Stimulated activated naive CD8-positive, alpha-beta T cell treated with anti-CD3 and anti-CD28 coated beads, Interleukin-15, Interleukin-2, amounts not matched to agents 100 U/mL and 50 U/mL, for 24 hours (primary cell): Measurements from ENCODE around the gene EYS.
"Not testable (repeated sequence)": the region's sequence is repeated elsewhere in the genome, so short reads cannot be mapped to it uniquely, and the experiment has no call there.

Experiments
- ATAC-seq: fragments of 150-1000 bp; cut with Tn5 transposase; one replicate; pipeline ENCODE4 v1.10.0; 2021
- DNase-seq: peaks from one replicate; pipeline ENCODE4 v3.0.0; 2021

Gene EYS

GRCh38 chr6:63792736-63793464, 1914.1 kb downstream of the EYS start:
- ATAC-seq (no peak), DNase-seq (no peak)

DNA sequence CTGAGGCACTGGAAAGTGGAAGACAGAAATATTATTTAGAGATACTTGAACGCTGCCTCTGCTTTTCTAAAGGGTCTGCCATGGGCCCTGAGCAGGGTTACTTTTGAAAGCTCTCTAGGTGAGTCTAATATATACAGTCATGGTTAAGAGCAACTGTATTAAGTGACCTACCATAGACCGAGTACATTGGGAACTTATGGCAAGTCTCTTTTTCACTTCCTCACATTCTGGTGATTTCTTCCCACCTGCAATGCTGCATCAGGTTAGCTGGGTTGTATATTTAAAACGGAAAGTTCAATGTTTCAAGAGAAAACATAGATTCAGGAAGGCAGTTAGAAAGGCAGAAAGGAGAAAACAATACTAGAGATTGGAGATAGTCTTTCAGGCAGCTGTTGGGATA, 1916.7 kb downstream of the EYS start:
- DNase-seq, result no peak
- ATAC-seq, result no peak

- ATAC-seq (no peak), DNase-seq (no peak)
Measured at GRCh38 chr6:63789699-63790098, 1917.3 kb downstream of the EYS start.

DNA sequence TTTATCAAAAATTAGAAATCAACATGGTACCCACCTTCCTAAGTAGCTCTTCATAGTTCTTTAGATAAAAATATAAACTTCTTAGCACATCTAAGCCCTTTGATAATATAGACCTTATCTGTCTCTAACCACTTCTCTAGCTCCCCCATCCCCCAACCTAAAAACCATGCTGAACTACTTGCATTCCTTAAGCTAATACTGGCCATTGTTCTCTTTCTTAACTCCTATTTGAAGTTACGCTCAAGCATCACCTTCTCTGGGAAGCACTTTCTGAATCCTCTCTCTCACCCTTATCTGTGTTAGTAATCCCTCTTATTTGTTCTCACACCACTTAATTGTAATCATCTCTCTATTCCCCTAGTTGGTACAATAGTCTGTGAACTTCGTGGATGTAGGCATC, 1918.5 kb downstream of the EYS start:
- ATAC-seq (no peak), DNase-seq (no peak)

DNA sequence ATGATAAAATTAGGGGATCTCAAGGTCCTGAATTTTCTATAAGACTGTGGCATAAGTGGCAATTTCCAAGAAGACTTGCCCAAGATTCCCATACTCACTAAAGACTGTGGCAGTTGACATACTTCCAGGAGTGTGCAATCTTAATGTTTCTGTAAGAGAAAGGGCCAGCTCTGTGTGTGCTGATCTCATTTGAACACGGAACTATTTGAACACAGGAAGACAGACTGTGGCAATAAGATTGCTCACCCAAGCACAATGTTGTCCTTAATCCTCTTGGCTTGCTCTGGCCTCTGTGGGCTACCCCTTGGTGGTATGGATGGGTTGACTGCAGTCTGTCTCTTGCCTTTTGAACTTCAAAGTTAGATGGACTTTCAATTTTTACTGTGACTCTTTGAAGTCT, 1920.0 kb downstream of the EYS start:
- ATAC-seq, result no peak

GRCh38 chr6:63785006-63785405, 1922.0 kb downstream of the EYS start:
- DNase-seq (no peak), ATAC-seq (no peak)

More for the DNA sequence above, 1920.0 kb downstream of the EYS start:
- DNase-seq, result no peak

- no peak for ATAC-seq
- no peak for DNase-seq
Measured at GRCh38 chr6:63783096-63783495, 1923.9 kb downstream of the EYS start.

GRCh38 chr6:63774961-63775360, 1932.1 kb downstream of the EYS start:
- DNase-seq (no peak), ATAC-seq (no peak)

DNA sequence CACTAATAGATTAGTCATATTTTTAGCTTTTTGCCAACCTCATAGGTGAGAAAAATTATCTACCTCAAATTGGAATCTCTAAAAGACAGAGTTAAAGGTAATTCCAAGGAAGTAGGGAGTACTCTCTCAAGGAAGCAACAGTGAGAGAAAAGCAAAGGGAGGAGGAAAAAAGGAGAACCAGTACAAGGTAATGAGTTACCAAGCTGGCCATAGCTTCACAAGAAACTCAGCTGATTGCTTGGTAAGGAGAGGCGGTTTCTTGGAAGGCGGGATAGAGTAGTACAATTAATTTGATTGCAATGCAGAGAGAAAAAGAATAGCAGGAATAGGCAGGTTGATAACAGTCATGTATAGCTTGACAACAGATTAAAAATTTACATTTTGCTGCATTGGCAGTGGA, 1933.8 kb downstream of the EYS start:
- DNase-seq (no peak), ATAC-seq (no peak)

- no peak for ATAC-seq
- DNase-seq, result no peak
Measured at GRCh38 chr6:63765828-63766227, 1941.2 kb downstream of the EYS start.

DNA sequence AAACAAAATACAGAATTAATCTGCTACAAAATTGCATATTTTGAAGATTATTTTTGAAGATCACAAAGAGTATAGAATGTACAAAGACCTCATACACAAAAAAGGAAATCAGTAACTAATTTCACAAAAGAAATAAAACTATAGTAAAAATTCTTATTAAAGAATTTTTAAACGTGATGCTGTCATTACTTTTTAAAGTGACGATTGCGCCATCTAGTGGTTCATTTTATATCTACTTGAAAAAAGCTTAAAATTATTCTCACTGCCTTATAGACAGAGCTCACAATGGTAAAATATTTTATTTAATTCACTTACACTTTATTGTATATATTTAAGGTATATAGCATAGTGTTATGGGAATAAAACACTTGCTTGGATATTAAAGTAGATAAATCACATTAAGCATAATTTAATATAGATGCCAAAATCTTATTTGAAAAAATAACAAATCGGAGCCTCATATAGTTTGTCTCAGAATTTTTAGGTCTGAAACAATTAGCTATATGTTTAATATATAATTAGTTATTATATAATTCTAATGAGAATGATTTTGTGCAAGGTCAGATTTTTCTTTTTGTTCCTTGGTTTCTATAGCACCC, 1942.6 kb downstream of the EYS start:
- DNase-seq, result no peak

DNA sequence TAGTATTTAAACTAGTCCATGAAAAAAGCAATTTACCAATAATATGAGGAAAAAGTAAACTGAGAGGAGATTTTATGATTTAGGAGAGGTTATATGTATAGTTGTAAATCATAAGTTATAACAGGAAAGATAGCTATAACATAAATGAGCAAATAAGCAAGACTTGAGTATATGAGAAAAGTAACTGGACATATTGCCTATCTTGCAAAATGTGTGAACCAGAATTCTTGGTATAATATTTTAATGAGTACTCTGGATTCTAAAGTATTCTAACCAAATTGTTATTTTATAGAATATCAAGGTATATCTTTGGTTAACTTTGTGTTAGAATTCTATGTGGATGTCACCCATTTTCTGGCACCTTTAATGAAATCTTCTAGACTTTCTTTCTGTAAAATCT, 1946.8 kb downstream of the EYS start:
- no peak for DNase-seq

More for the DNA sequence above, 1942.6 kb downstream of the EYS start:
- ATAC-seq, result no peak

DNA sequence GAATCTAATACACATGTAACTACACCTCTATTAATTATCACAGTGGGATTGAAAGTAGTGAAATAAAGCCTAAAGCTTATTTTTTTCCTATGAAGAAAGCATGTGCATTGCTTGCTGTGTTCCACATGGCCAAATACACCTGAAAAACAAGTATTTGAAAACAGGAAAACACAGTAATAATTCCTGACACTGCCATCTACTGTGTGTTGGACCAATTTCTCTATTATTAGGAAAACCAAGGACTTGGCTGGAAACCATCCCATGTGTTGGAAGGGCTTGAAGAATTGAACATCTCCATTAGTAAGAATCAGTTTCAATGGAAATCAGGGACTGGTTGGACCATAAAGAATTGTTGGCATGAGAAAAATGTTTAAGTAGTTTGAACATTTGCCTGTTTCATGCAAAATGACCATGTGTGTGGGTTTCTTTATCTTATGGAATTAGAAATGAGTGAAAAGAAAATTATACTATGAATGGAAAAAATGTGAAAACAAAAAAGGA, 1947.4 kb downstream of the EYS start:
- no peak for DNase-seq
- ATAC-seq, result no peak

More for the DNA sequence above, 1946.8 kb downstream of the EYS start:
- no peak for ATAC-seq

DNA sequence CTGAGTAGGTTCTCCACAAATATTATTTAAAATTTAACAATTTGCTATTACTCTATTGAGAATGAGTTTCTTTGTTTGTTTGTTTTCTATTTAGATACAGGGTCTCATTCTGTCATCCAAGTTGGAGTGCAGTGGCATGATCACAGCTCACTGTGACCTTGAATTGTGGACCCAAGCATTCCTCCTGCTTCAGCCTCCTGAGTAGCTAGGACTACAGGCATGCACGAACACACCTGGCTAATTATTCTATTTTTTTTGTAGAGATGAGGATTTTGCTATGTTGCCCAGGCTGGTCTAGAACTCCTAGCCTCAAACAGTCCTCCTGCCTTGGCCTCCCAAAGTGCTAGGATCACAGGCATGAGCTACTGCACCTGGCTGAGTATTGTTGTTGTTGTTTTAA, 1949.2 kb downstream of the EYS start:
- ATAC-seq (no peak), DNase-seq (no peak)

- not testable (repeated sequence) for ATAC-seq, DNase-seq
Measured at GRCh38 chr6:63757275-63757674, 1949.8 kb downstream of the EYS start.

- DNase-seq (no peak), ATAC-seq (no peak)
Measured at GRCh38 chr6:63750400-63750799, 1956.6 kb downstream of the EYS start.

DNA sequence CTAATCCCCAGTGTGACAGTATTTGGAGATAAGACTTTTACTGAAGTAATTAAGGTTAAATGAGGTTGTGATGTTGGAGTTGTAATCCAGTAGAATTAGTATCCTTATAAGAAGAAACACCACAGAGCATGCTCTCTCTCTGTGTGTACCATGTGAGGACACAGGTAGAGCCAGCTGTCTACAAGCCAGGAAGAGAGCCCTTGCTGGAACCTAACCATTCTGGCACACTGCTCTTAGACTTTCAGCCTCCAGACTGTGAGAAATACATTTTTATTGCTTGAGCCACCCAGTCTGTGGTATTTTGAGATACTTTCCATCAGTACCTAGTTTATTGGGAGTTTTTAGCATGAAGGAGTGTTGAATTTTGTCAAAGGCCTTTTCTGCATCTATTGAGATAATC, 1961.2 kb downstream of the EYS start:
- DNase-seq, result no peak
- no peak for ATAC-seq

- ATAC-seq (no peak), DNase-seq (no peak)
Measured at GRCh38 chr6:63744810-63745209, 1962.2 kb downstream of the EYS start.

GRCh38 chr6:63743691-63744090, 1963.3 kb downstream of the EYS start:
- ATAC-seq (no peak), DNase-seq (no peak)

GRCh38 chr6:63742060-63742459, 1965.0 kb downstream of the EYS start:
- DNase-seq (no peak), ATAC-seq (no peak)

- no peak for ATAC-seq
- no peak for DNase-seq
Measured at GRCh38 chr6:63740709-63741108, 1966.3 kb downstream of the EYS start.

DNA sequence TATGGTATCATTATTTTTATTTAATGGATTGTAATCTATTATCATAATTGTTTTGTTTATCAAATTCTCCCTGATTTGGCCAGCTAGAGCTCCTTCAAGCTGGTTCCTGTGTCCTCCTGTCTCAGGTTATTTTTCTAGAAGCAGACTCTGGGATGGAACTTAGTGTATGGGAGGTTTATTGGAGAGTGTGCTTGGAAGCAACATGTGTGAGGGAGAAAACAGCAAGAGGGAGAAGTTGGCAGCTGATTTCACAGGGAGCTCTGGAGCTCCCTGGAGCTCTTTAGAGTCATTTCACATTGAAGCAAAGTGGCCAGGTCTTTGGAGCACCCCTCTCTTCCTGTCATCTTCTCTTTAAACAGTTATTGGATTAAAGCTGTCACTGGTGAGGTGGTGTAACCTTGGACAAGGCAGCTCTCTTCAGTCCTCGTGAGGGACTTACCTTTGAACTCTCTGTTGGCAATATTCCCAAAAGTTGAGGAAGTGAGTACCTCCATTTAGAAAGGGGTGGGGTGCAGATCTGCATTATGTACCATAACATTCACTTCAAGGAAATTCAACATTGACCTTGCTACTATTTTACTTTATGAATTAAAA, 1967.8 kb downstream of the EYS start:
- ATAC-seq, result no peak
- DNase-seq, result no peak

- ATAC-seq, DNase-seq: not testable (repeated sequence)
Measured at GRCh38 chr6:63738190-63738589, 1968.8 kb downstream of the EYS start.
